Panc1 (cell line): ENCODE data around the gene RPF1. TPM values are rescaled to one million over a fixed set of nuclear protein-coding genes. Genes with fewer than 3 reads are reported as not detected.

Experiments used
- ATAC-seq: fragments of 200-7000 bp; cut with Tn5 transposase; 2 replicates; pipeline ENCODE4 v1.9.1; 2020; ENCODE audit warnings: mild to moderate bottlenecking, moderate library complexity
- BruUV-seq: library from RNA; stranded (reverse); fragments of 400-500 nt; replicated peaks from 2 replicates; lab custom pipeline; 2021; lab: Mats Ljungman, UMichigan
- CTCF ChIA-PET: fragments of 300-600 bp; sonication (Branson Sonifier 250); formaldehyde crosslinking; loops from one replicate; lab custom pipeline; 2022; ENCODE audit warnings: antibody characterized with exemption; lab: Charles Lee
- POLR2A ChIA-PET: fragments of 300-600 bp; sonication (Branson Sonifier 250); formaldehyde crosslinking; loops from one replicate; lab custom pipeline; 2022; ENCODE audit warnings: antibody characterized with exemption; lab: Charles Lee
- DNase-seq: peaks from one replicate; pipeline ENCODE4 v3.0.0-alpha.2; 2010; ENCODE audit warnings: low read depth, low spot score
- H3K27ac ChIP-seq: 2 replicates; pipeline ENCODE4 v1.5.1; 2011; ENCODE audit warnings: mild to moderate bottlenecking, low read length, inconsistent platforms
- H3K27me3 ChIP-seq: fragments of 200-500 bp; sonication (Bioruptor generic); 2 replicates; pipeline ENCODE4 v1.6.0; 2014; ENCODE audit warnings: low read length, inconsistent platforms; ENCODE audit not compliant: control insufficient read depth, insufficient read depth
- H3K36me3 ChIP-seq: fragments of 200-500 bp; sonication (Bioruptor generic); 2 replicates; pipeline ENCODE4 v1.5.1; 2014; ENCODE audit warnings: inconsistent platforms, mild to moderate bottlenecking, low read length, moderate library complexity; ENCODE audit not compliant: control insufficient read depth, insufficient read depth
- H3K4me1 ChIP-seq: 2 replicates; pipeline ENCODE4 v1.5.1; 2011; ENCODE audit warnings: inconsistent platforms, mild to moderate bottlenecking, low read length, moderate library complexity; ENCODE audit not compliant: control insufficient read depth, insufficient read depth
- H3K4me3 ChIP-seq, 2 experiments: 2 replicates each; pipeline ENCODE4 v1.5.1; 2011 to 2012; ENCODE audit warnings: low read depth in 2 of 2, low read length in 2 of 2, mild to moderate bottlenecking in 2 of 2, inconsistent platforms in 1 of 2, moderate library complexity in 1 of 2
- H3K9me3 ChIP-seq: fragments of 200-500 bp; sonication (Bioruptor generic); 2 replicates; pipeline ENCODE4 v1.5.1; 2014; ENCODE audit warnings: low read depth, mild to moderate bottlenecking, inconsistent platforms, low read length, moderate library complexity; ENCODE audit not compliant: control insufficient read depth, insufficient read depth
- CTCF ChIP-seq: fragments of 450-650 bp; IDR thresholded peaks from 2 replicates; pipeline ENCODE4 v1.5.1; 2017; ENCODE audit warnings: mild to moderate bottlenecking
- POLR2AphosphoS5 ChIP-seq: IDR thresholded peaks from 2 replicates; pipeline ENCODE4 v1.6.1; 2012; ENCODE audit warnings: mild to moderate bottlenecking, low read depth, low read length, moderate library complexity
- REST ChIP-seq, 2 experiments: IDR thresholded peaks; 2 replicates each; pipeline ENCODE4 v1.6.1; 2011 to 2012; ENCODE audit warnings: low read depth in 2 of 2, control low read depth in 1 of 2, low read length in 1 of 2, mild to moderate bottlenecking in 1 of 2, moderate library complexity in 1 of 2; ENCODE audit not compliant: insufficient read depth in 1 of 2
- SIN3A ChIP-seq: IDR thresholded peaks from 2 replicates; pipeline ENCODE4 v1.6.1; 2012; ENCODE audit warnings: low read depth, mild to moderate bottlenecking, low read length, moderate library complexity, borderline replicate concordance; ENCODE audit not compliant: insufficient read depth
- TCF7L2 ChIP-seq: IDR thresholded peaks from 2 replicates; pipeline ENCODE4 v1.6.1; 2011; ENCODE audit warnings: mild to moderate bottlenecking, low read depth, low read length, inconsistent platforms
- in situ Hi-C: cut with HindIII; loops from 2 replicates; pipeline ENCODE4 v1.10.0; 2016; ENCODE audit warnings: low sequenced_read_pairs, low pct_unique_long_range_greater_than_20kb
- intact Hi-C: fragments of 100-400 bp; cut with micrococcal nuclease; formaldehyde crosslinking; loops from one replicate; pipeline ENCODE4 v1.10.0; 2022; ENCODE audit not compliant: unreplicated experiment
- total RNA-seq: library from RNA; stranded (reverse); gene quantifications from one replicate; pipeline ENCODE4 v1.2.1, GENCODE V29; 2021; ENCODE audit not compliant: unreplicated experiment

Gene RPF1
- total RNA-seq, 1 experiment from 2014 or later: 73.0 TPM

- in situ Hi-C loops (no loop called here), intact Hi-C loops (loop anchor here (1.0 to 5.0 kb wide), 2 partner anchors 13 to 350 kb away; partner anchors contain the start of gene PRKACB)
- no peak for DNase-seq
- POLR2A ChIA-PET: no interaction called here
- TF ChIP-seq CTCF: 0 out of 2 replicates have a peak, but pooled peaks have one; percentile 28
- TF ChIP-seq POLR2AphosphoS5: no peak
- TF ChIP-seq TCF7L2: no peak
- no peak for TF ChIP-seq REST (IDR thresholded peaks at IDR 0.05; ENCODE audit: insufficient read depth in 1 of 2, low read depth in 2 of 2, low read length in 1 of 2)
- no peak for TF ChIP-seq SIN3A
- no peaks in the 10 kb centered on the region for H3K9me3 ChIP-seq
- H3K27ac ChIP-seq: no peak overlapping the region
- CTCF ChIA-PET: no interaction called here
- no peaks in the 10 kb centered on the region for H3K4me1 ChIP-seq
- no peak overlapping the region for H3K4me3 ChIP-seq
- no peak for ATAC-seq
- H3K36me3 ChIP-seq: peaks cover 75% of the 10 kb centered on the region
- H3K27me3 ChIP-seq: no peaks in the 10 kb centered on the region
- BruUV-seq: no TSS peak
These were observed 13.7 kb downstream of the RPF1 start for GRCh38 chr1:84492726-84493125.

GRCh38 chr1:84493747-84494146 lies 14.7 kb downstream of the RPF1 start:
- ATAC-seq (no peak), DNase-seq (no peak)
- H3K27me3 ChIP-seq: no peaks in the 10 kb centered on the region
- intact Hi-C loops (loop anchor here (1.0 to 5.0 kb wide), 2 partner anchors 12 to 351 kb away; partner anchors contain the start of gene PRKACB), in situ Hi-C loops (no loop called here)
- no peak for TF ChIP-seq POLR2AphosphoS5
- no peak for TF ChIP-seq SIN3A
- TF ChIP-seq CTCF: no peak
- TF ChIP-seq REST (IDR thresholded peaks at IDR 0.05; ENCODE audit: insufficient read depth in 1 of 2, low read depth in 2 of 2, low read length in 1 of 2): no peak
- ChIA-PET CTCF (no interaction called here), POLR2A (no interaction called here)
- no peak overlapping the region for H3K4me3 ChIP-seq
- no peaks in the 10 kb centered on the region; the same call in 1 of the 2 replicates for H3K4me1 ChIP-seq
- H3K36me3 ChIP-seq: peaks cover 82% of the 10 kb centered on the region
- no peaks in the 10 kb centered on the region for H3K9me3 ChIP-seq
- no TSS peak for BruUV-seq
- H3K27ac ChIP-seq: no peak overlapping the region
